ENCODE results near the gene ATP5MC2. TPM values are rescaled to one million over a fixed set of nuclear protein-coding genes. Genes with fewer than 3 reads are reported as not detected.
"Not testable (repeated sequence)": the region's sequence is repeated elsewhere in the genome, so short reads cannot be mapped to it uniquely, and the experiment has no call there.

Gene ATP5MC2
- total RNA-seq, 1 experiment from 2014 or later: 433 TPM

DNA sequence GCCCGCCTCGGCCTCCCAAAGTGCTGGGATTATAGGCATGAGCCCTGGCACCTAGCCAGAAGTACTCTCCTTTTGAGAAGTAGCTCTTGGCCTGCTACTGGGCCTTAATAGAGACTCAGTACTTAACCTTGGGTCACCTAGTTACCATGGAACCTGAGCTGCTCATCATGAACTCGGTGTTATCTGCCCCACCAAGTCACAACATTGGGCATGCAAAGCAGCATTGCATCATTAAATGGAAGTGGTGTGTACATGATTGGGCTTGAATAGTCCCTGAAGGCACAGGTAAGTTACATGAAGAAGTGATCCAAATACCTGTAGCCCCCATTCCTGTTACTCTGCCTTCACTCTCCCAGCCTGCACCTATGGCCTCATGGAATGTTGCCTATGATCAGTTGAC lies 31.8 kb downstream of the ATP5MC2 start:
- Histone ChIP-seq H3K27me3 (no peaks in the 10 kb centered on the region), H3K4me1 (peaks cover 10% of the 10 kb centered on the region; the same call in 1 of the 2 replicates), H3K36me3 (no peaks in the 10 kb centered on the region), H3K4me3 (no peak overlapping the region), H3K9me3 (replicated peaks) (peaks cover 7% of the 10 kb centered on the region), H3K27ac (no peak overlapping the region)
- no peak for DNase-seq

DNA sequence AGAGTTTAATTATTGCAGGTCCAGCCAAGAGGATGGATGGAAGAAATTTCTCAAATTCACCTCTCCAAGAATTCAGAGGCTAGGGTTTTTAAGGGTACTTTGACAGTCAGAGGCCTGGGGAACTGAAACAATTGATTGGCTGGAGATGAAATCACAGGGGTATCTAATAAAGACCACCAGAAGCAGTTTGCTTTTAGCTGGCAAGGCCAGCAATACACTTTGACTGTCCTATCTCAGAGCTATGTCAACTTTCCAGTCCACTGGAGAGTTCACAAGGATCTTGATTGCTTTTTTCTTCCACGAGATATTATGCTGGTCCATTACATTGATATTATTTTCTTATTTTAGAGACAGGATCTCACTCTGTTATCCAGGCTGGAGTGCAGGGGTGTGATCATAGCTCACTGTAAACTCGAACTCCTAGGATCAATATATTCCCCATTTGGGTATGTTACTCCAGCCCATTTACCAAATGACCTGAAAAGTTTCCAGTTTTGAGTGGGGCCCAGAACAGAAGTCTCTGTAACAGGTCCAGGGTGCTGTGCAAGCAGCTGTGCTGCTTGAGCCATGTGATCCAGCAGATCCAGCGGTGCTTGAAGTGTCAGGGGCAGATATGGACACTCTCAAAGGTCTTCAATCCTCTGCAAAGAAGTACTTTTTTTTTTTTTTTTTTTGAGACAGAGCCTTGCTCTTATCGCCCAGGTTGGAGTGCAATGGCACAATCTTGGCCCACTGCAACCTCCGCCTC lies 32.5 kb downstream of the ATP5MC2 start:
- Histone ChIP-seq H3K36me3 (no peaks in the 10 kb centered on the region), H3K9me3 (replicated peaks) (peaks cover 7% of the 10 kb centered on the region), H3K4me3 (no peak overlapping the region), H3K27me3 (no peaks in the 10 kb centered on the region), H3K27ac (no peak overlapping the region), H3K4me1 (peaks cover 10% of the 10 kb centered on the region; the same call in 1 of the 2 replicates)
- no peak for DNase-seq

DNA sequence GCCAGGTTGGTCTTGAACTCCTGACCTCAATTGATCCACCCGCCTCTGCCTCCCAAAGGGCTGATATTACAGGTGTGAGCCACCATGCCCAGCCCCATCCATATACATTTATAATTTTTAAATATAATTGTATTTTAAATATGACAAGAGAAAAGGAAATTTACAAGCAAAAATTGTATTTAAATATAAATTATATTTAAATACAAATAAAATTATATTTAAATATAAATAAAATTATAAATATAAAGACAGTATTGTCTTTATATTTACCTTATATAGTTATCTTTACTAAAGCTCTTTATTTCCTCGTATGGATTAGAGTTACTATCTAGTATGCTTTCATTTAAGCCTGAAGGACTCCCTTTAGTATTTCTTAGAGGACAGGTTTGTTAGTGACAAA lies 37.8 kb downstream of the ATP5MC2 start:
- Histone ChIP-seq H3K27me3 (no peaks in the 10 kb centered on the region), H3K9me3 (replicated peaks) (no peaks in the 10 kb centered on the region), H3K27ac (no peak overlapping the region)

DNA sequence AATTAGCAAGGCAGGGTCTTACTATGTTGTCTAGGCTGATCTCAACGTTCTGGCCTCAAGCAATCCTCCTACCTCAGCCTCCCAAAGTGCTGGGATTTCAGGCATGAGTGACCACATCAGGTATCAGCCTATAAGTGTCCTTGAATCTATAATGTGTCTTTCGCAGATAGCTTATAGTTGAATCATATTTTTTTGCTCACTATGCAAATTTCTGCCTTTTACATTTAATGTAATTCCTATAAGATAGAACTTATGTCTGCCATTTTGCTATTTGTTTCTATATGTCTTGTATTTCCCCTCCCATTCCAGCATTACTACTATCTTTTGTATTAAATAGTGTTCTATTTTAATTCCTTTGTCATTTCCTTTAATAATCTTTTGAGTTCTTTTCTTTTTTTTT lies 39.2 kb downstream of the ATP5MC2 start:
- H3K4me3 ChIP-seq: no peak overlapping the region

More for the DNA sequence above, 37.8 kb downstream of the ATP5MC2 start:
- H3K4me1 ChIP-seq: no peaks in the 10 kb centered on the region
- no peak overlapping the region for H3K4me3 ChIP-seq
- DNase-seq: no peak
- no peaks in the 10 kb centered on the region for H3K36me3 ChIP-seq

DNA sequence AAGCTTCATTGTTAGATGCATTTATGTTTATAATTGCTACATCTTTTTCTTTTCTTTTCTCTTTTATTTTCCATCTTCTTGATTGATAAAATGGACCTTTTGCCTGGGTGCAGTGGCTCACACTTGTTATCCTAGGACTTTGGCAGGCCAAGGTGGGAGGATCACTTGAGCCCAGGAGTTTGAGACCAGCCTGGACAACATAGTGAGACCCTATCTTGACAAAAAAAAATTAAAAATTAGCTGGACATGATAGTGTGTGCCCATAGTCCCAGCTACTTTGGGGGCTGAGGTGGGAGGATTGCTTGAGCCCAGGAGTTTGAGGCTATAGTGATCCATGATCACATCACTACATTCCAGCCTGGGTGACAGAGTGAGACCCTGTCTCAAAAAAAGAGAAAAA lies 40.2 kb downstream of the ATP5MC2 start:
- H3K9me3 ChIP-seq (replicated peaks); DNase-seq: not testable (repeated sequence)

More for the DNA sequence above, 39.2 kb downstream of the ATP5MC2 start:
- H3K36me3 ChIP-seq: no peaks in the 10 kb centered on the region
- H3K9me3 ChIP-seq (replicated peaks): no peaks in the 10 kb centered on the region
- no peaks in the 10 kb centered on the region for H3K4me1 ChIP-seq
- no peaks in the 10 kb centered on the region for H3K27me3 ChIP-seq
- no peak overlapping the region for H3K27ac ChIP-seq
- DNase-seq: no peak

DNA sequence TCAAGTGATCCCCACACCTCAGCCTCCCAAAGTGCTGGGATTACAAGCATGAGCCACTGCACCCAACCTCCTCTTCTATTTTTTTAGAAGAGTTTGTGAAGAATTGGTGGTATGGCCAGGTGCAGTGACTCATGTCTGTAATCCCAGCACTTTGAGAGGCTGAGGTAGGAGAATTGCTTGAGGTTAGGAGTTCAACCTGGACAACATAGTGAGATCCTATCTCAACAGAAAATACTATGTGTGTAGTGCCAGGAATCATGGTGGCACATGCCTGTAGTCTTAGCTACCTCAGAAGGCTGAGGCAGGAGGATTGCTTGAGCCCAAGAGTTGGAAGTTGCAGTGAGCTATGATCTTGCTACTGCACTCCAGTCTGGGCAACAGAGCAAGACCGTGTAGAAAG lies 44.2 kb downstream of the ATP5MC2 start:
- no peak for DNase-seq

More for the DNA sequence above, 40.2 kb downstream of the ATP5MC2 start:
- H3K36me3 ChIP-seq, H3K27me3 ChIP-seq, H3K4me3 ChIP-seq, H3K27ac ChIP-seq, H3K4me1 ChIP-seq: not testable (repeated sequence)

DNA sequence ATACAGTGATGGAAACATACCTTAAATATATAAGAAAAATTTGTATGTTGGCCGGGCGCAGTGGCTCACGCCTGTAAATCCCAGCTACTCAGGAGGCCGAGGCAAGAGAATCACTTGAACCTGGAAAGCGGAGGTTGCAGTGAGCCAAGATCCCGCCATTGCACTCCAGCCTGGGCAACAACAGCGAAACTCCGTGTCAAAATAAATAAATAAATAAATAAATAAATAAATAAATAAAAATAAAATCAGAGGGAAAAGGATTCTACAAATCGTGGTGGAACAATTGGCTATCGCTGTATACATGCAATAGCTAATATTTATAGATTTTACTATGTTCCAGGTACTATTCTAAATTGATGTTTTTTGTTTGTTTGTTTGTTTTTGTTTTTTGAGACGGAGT lies 48.0 kb downstream of the ATP5MC2 start:
- Histone ChIP-seq H3K27ac (no peak overlapping the region), H3K4me3 (no peak overlapping the region), H3K27me3 (no peaks in the 10 kb centered on the region), H3K9me3 (replicated peaks) (no peaks in the 10 kb centered on the region), H3K36me3 (no peaks in the 10 kb centered on the region), H3K4me1 (peaks cover 11% of the 10 kb centered on the region)
- DNase-seq: no peak

More for the DNA sequence above, 44.2 kb downstream of the ATP5MC2 start:
- Histone ChIP-seq H3K36me3 (no peaks in the 10 kb centered on the region), H3K27ac (no peak overlapping the region), H3K9me3 (replicated peaks) (no peaks in the 10 kb centered on the region), H3K27me3 (no peaks in the 10 kb centered on the region), H3K4me3 (no peak overlapping the region), H3K4me1 (no peaks in the 10 kb centered on the region)

DNA sequence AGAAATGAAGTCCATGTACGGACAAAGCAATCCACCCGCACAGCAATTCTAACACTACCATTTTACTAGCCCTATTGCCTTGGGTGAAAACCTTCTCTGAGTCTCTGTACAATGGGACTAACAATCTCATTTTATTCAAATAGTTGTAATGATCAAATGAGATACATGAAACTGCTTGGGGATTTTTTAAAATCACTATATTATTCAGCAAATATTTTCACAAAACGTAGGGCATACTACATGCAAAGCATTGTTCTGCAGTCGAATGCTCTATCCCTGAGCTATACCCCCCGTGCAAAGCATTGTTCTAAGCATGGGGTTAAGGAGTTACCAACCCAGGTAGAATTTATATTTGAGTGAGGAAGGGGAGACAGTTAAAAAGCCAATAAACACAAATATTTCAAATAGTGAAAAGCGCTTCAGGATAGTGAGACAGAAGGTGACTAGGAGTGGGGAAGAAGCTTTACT lies 49.1 kb downstream of the ATP5MC2 start:
- H3K4me1 ChIP-seq: peaks cover 11% of the 10 kb centered on the region
- no peaks in the 10 kb centered on the region for H3K27me3 ChIP-seq
- H3K27ac ChIP-seq: no peak overlapping the region
- no peak for DNase-seq
- H3K36me3 ChIP-seq: no peaks in the 10 kb centered on the region
- peak overlapping the region; percentile 80 for H3K4me3 ChIP-seq
- no peaks in the 10 kb centered on the region for H3K9me3 ChIP-seq (replicated peaks)

DNA sequence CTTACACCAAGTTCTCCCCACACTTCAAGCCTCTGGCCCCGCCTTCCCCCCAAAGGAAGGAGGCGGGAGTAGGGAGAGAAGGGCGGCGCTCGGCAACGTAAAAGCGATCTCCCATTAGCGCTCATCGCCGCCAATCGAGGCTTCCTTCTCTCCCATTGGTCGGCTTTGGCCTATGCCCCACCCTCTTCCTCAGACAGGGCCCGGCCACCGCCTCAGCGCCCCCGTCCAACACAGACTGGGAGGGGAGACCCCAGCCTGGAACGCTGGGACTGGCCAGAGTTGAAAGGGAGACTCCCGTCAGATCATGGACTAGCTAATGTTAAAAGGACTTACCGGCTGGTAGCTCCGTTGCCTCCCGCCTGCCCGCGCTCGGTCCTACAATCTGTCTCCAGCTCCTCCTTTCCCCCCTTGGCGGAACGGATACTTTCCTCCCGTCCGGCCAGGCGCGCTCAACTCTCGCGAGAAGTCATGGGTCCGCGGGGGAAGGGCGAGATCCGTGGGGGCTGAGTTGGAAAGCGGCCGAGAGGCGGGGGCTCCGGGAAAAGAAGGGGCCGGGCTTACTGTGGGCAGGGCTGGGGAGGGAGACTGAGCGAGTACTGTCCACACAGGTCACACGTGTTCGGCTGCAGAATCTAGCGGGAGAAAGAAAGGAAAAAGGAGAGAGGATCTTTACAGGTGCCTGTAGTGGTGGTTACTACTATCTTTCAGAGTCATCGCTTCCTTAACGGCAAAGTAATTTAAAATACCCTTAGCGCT lies 49.8 kb downstream of the ATP5MC2 start, which contains the start of gene ATF7:
Gene ATF7, minus strand, starts transcription at position 437 of the 756 bp plus-strand sequence. CDS start 25,382 bp downstream, outside the sequence.
- H3K9me3 ChIP-seq (replicated peaks): no peaks in the 10 kb centered on the region
- peaks cover 11% of the 10 kb centered on the region for H3K4me1 ChIP-seq
- peak; percentile 97 to 98 for DNase-seq
- no peaks in the 10 kb centered on the region for H3K27me3 ChIP-seq
- no peaks in the 10 kb centered on the region for H3K36me3 ChIP-seq
- peak within 1 kb of the TSS; percentile 80 for H3K4me3 ChIP-seq
- H3K27ac ChIP-seq: peak within 1 kb of the TSS; percentile 97

DNA sequence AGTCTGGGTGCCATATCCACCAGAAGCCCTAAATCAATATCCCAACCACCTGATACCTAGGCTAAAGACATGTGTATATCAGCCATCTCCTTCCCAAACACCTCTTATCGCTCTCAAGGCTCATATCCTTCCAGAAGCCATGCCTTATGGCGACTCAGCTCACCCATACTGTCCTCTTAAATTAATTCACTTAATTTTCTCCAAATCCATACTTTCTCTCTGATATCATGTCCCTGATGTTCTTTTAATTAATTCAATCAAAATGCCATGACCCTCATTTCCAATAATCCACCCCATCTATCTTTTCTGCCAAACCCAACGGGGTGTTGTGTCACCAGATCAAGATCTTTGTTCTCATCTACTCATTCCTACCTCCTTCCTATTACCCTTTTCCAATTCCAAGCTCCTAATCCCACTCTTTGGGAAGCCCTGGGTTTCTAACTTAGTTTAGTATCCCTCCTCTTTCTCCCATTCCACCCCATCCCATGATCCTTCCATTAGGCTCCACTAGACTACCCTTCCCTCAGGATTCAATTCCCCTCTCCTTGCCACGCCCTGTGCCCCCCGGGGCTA lies 50.4 kb downstream of the ATP5MC2 start:
- peaks cover 11% of the 10 kb centered on the region for H3K4me1 ChIP-seq
- no peaks in the 10 kb centered on the region for H3K36me3 ChIP-seq
- H3K9me3 ChIP-seq (replicated peaks): no peaks in the 10 kb centered on the region
- no peak for DNase-seq
- peak overlapping the region; percentile 97 for H3K27ac ChIP-seq
- no peaks in the 10 kb centered on the region for H3K27me3 ChIP-seq
- peak overlapping the region; percentile 80 for H3K4me3 ChIP-seq

DNA sequence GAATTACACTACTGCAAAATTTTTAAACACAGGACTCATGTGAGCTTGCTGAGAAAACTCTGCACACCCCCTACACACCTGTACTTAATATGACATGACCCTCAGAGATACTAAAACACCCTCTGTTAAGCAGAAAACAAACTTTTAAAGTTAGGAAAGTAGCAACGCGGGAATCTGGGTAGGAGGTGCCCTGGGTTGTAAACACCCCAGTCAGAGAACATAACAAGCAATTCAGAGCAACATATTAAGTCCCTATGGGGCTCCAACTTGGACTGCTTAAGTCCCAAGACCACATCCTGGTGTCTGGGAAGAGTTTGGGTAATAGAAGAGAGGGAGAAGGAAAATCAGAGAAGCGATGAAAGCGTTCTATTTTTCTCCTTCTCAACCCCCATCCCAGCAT lies 50.9 kb downstream of the ATP5MC2 start:
- peaks cover 11% of the 10 kb centered on the region for H3K4me1 ChIP-seq
- DNase-seq: no peak
- no peaks in the 10 kb centered on the region for H3K36me3 ChIP-seq
- peak overlapping the region; percentile 80 for H3K4me3 ChIP-seq
- no peaks in the 10 kb centered on the region for H3K9me3 ChIP-seq (replicated peaks)
- H3K27me3 ChIP-seq: no peaks in the 10 kb centered on the region
- no peak overlapping the region for H3K27ac ChIP-seq

DNA sequence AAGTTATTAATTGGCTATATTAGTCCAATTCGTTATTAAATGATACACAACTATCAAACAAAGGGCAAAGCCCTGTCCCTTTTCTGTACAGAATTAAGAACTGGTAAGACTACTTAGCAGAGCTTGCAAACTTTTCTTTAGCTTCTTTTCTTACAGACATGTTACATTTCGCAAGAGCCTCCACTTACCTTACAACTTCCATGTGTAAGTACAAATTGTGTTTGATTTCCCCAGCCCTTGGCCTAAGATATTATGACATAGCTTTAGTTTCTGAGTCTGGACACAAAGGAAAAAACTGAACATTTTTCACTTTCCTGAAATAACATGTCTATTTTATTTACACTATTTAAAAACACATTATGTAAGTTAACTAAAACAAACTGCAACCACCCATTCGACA lies 51.4 kb downstream of the ATP5MC2 start:
- Histone ChIP-seq H3K9me3 (replicated peaks) (no peaks in the 10 kb centered on the region), H3K27me3 (no peaks in the 10 kb centered on the region), H3K27ac (no peak overlapping the region), H3K36me3 (no peaks in the 10 kb centered on the region), H3K4me1 (peaks cover 11% of the 10 kb centered on the region), H3K4me3 (no peak overlapping the region)
- no peak for DNase-seq

DNA sequence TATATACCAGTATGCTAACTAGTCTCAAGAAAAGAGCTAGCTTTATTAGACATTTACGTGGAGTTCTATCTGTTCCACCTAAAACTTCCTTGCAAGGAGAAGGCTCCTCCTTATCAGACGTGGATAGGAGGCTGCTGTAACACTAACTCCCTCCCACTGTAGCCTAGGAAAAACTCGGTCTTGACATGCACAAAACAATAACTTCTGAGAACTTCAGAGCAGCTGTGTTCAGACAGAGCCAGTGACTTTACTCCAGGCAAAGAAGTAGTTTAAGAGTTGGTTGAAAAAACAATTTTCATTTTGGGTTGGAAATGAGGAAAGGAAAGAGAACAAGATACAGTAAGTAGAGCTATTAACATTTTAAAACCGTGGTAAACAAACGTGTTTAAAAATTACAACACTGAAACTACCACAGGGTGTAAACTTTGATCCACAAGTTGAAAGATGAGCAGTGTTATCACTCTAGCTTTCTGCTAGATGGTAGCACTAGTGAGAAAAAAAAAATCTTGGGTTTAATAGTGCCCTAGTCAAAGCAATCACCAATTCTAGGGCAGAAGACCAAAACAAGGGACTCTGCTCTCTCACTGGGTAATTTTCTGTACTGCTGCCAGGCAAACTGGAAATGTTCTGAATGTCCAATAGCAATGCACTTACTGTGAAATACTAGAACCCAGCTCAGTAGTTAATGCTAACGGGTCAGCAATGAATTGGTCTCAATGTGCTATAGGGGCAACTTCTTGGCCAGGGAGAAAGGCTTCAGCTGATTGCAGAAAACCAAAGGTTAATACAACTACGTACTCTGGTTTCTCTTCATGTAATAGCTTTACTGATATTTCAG lies 52.1 kb downstream of the ATP5MC2 start:
- no peak for DNase-seq
- no peaks in the 10 kb centered on the region for H3K9me3 ChIP-seq (replicated peaks)
- no peaks in the 10 kb centered on the region for H3K36me3 ChIP-seq
- H3K27ac ChIP-seq: no peak overlapping the region
- H3K4me1 ChIP-seq: peaks cover 11% of the 10 kb centered on the region
- H3K27me3 ChIP-seq: no peaks in the 10 kb centered on the region
- H3K4me3 ChIP-seq: no peak overlapping the region

DNA sequence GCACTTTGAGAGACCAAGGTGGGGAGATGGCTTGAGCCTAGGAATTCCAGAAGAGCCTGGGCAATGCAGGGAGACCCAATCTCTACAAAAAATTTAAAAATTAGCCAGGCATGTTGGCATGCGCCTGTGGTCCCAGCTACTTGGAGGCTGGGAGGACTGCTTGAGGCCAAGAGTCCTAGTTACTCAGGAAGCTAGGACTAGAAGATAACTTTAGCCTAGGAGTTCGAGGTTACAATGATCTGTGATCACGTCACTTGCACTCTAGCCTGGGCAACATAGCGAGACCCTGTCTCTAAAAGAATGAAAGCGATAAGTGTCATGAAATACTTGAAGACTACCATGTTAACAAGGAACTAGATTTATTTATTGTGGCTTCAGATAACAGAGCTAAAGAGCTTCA lies 53.2 kb downstream of the ATP5MC2 start:
- H3K4me3 ChIP-seq: no peak overlapping the region
- no peaks in the 10 kb centered on the region for H3K27me3 ChIP-seq
- H3K27ac ChIP-seq: no peak overlapping the region
- no peak for DNase-seq
- H3K9me3 ChIP-seq (replicated peaks): no peaks in the 10 kb centered on the region
- no peaks in the 10 kb centered on the region; the same call in none of the 2 replicates for H3K36me3 ChIP-seq
- peaks cover 11% of the 10 kb centered on the region for H3K4me1 ChIP-seq
